HepG2 (cell line): ENCODE measurements around the gene LTB4R. TPM values are rescaled to one million over a fixed set of nuclear protein-coding genes. Genes with fewer than 3 reads are reported as not detected.

Source experiments
- ADNP ChIP-seq: sonication (generic); formaldehyde crosslinking; IDR thresholded peaks from 2 replicates; pipeline ENCODE4 v1.4.0; 2020; ENCODE audit warnings: missing genetic modification reagents
- DBP ChIP-seq: sonication (generic); formaldehyde crosslinking; IDR thresholded peaks from 2 replicates; pipeline ENCODE4 v1.4.0; 2020; ENCODE audit warnings: missing genetic modification reagents; ENCODE audit errors: not compliant biosample characterization
- HES4 ChIP-seq: sonication (generic); formaldehyde crosslinking; IDR thresholded peaks from 2 replicates; pipeline ENCODE4 v1.9.0; 2021; ENCODE audit warnings: mild to moderate bottlenecking, missing genetic modification reagents, borderline replicate concordance
- RBM22 ChIP-seq: fragments of 200-400 bp; formaldehyde crosslinking; optimal IDR thresholded peaks from 2 replicates; pipeline ENCODE3; 2017; ENCODE audit warnings: mild to moderate bottlenecking, low read length, moderate library complexity
- RORA ChIP-seq: sonication (generic); formaldehyde crosslinking; IDR thresholded peaks from 2 replicates; pipeline ENCODE4 v1.5.0; 2020; ENCODE audit warnings: mild to moderate bottlenecking, missing genetic modification reagents, moderate library complexity
- SMAD9 ChIP-seq: sonication (generic); formaldehyde crosslinking; IDR thresholded peaks from 2 replicates; pipeline ENCODE4 v1.5.1; 2020; ENCODE audit warnings: mild to moderate bottlenecking, missing genetic modification reagents
- SRSF4 ChIP-seq: fragments of 200-400 bp; formaldehyde crosslinking; IDR thresholded peaks from one replicate; pipeline ENCODE4 v1.6.1; 2018; ENCODE audit warnings: mild to moderate bottlenecking, low read depth, low read length, moderate library complexity; ENCODE audit not compliant: poor library complexity, severe bottlenecking
- ZNF121 ChIP-seq: sonication (generic); formaldehyde crosslinking; IDR thresholded peaks from 2 replicates; pipeline ENCODE4 v1.5.0; 2020; ENCODE audit warnings: mild to moderate bottlenecking, missing genetic modification reagents
- ZNF33A ChIP-seq: sonication (generic); formaldehyde crosslinking; IDR thresholded peaks from 2 replicates; pipeline ENCODE4 v1.5.1; 2020; ENCODE audit warnings: missing genetic modification reagents, mild to moderate bottlenecking, moderate library complexity, borderline replicate concordance
- ZNF597 ChIP-seq: sonication (generic); formaldehyde crosslinking; IDR thresholded peaks from 2 replicates; pipeline ENCODE4 v1.5.0; 2020; ENCODE audit warnings: missing genetic modification reagents
- ZNF646 ChIP-seq: sonication (generic); formaldehyde crosslinking; IDR thresholded peaks from 2 replicates; pipeline ENCODE4 v1.9.0; 2021; ENCODE audit warnings: mild to moderate bottlenecking, missing genetic modification reagents
- polyA plus RNA-seq, 8 experiments: library from polyadenylated mRNA; depleted of rRNA in 3 of 8; stranded (reverse) in 7 of 8; unstranded in 1 of 8; fragments of >200 nt; fragmentation: Illumina TruSeq in 4 of 8; extraction: Trizol in 4 of 8; gene quantifications; 2 replicates each; pipeline versions ENCODE4 v1.2.1 to v1.2.3, GENCODE V29; 2011 to 2016; ENCODE audit warnings: low read depth in 4 of 8, missing spikeins in 1 of 8, mixed read lengths in 1 of 8; ENCODE audit not compliant: insufficient read depth in 1 of 8
- total RNA-seq, 5 experiments: library from RNA; depleted of rRNA; stranded (reverse); fragments of >200 nt; fragmentation: Illumina TruSeq; extraction: Trizol; gene quantifications; 2 replicates each; pipeline ENCODE4 v1.2.3, GENCODE V29; 2016; ENCODE audit warnings: low read depth in 1 of 5
- TF ChIP-seq, protein P1 (sequence below): sonication (generic); formaldehyde crosslinking; IDR thresholded peaks from 2 replicates; pipeline ENCODE4 v1.4.0; 2020; ENCODE audit warnings: missing genetic modification reagents
- TF ChIP-seq, protein P2 (sequence below): sonication (generic); formaldehyde crosslinking; IDR thresholded peaks from 2 replicates; pipeline ENCODE4 v1.4.0; 2020; ENCODE audit warnings: missing genetic modification reagents

The LTB4R gene
- total and polyA plus RNA-seq, 2 of the 13 experiments (the other 11 are each of a cell fraction or from before 2014, with no cell fraction given), result 3.2 to 8.2 TPM

DNA sequence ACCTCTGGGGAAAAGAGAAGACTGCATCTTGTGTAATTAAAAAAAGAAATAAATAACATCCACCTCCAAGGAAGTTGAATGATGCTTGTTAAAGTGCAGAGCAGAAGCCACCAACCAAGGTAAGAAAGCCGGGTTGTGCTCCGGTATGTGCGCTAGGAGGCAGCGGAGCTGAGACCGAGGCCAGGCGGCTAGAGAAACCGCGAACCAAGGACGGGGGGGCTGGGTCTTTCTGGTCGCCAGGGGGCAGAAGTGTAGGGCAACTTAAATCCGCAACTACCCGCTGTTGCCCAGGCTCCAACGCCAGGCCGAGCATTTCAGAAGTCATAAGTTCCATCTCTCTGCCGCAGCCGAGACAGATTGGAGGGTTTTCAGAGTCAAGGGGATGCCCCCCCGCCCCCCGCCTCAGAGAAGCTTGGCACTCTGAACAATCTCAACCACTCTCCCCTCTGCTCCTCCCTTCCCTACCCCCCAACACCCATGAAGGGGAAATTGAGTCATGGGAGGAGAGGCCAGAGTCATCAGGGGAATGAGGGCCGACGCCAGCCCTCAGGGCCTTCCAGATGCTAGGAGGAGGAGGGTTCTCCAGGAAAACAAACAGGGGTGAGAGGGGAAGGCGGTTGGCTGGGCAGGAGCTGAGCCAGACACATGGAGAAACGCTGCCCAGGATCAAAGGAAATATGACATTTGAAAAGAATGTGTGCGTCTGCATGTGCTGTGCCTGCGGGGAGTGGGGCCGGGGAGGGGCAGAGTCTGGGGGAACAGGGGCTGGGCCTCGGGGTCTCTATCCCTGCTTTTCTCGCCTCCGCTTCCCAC, 54.5 kb downstream of the LTB4R start (continued):
- TF ChIP-seq, protein P1, sequence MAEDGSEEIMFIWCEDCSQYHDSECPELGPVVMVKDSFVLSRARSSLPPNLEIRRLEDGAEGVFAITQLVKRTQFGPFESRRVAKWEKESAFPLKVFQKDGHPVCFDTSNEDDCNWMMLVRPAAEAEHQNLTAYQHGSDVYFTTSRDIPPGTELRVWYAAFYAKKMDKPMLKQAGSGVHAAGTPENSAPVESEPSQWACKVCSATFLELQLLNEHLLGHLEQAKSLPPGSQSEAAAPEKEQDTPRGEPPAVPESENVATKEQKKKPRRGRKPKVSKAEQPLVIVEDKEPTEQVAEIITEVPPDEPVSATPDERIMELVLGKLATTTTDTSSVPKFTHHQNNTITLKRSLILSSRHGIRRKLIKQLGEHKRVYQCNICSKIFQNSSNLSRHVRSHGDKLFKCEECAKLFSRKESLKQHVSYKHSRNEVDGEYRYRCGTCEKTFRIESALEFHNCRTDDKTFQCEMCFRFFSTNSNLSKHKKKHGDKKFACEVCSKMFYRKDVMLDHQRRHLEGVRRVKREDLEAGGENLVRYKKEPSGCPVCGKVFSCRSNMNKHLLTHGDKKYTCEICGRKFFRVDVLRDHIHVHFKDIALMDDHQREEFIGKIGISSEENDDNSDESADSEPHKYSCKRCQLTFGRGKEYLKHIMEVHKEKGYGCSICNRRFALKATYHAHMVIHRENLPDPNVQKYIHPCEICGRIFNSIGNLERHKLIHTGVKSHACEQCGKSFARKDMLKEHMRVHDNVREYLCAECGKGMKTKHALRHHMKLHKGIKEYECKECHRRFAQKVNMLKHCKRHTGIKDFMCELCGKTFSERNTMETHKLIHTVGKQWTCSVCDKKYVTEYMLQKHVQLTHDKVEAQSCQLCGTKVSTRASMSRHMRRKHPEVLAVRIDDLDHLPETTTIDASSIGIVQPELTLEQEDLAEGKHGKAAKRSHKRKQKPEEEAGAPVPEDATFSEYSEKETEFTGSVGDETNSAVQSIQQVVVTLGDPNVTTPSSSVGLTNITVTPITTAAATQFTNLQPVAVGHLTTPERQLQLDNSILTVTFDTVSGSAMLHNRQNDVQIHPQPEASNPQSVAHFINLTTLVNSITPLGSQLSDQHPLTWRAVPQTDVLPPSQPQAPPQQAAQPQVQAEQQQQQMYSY (CRISPR knock-in tag), result peak; percentile 92
- TF ChIP-seq SMAD9 (CRISPR knock-in tag), result peak; percentile 93; the same call in 1 of the 2 replicates
- peak; percentile 55; the same call in 1 of the 2 replicates for TF ChIP-seq ZNF597
- TF ChIP-seq ZNF121 (CRISPR knock-in tag), result peak; percentile 62
- TF ChIP-seq RORA (CRISPR knock-in tag), result no peak
- TF ChIP-seq RBM22, result no peak
- peak; percentile 58 for TF ChIP-seq DBP (CRISPR knock-in tag)
- peak; percentile 75 for TF ChIP-seq ADNP
- no peak for TF ChIP-seq SRSF4
- TF ChIP-seq, protein P2, sequence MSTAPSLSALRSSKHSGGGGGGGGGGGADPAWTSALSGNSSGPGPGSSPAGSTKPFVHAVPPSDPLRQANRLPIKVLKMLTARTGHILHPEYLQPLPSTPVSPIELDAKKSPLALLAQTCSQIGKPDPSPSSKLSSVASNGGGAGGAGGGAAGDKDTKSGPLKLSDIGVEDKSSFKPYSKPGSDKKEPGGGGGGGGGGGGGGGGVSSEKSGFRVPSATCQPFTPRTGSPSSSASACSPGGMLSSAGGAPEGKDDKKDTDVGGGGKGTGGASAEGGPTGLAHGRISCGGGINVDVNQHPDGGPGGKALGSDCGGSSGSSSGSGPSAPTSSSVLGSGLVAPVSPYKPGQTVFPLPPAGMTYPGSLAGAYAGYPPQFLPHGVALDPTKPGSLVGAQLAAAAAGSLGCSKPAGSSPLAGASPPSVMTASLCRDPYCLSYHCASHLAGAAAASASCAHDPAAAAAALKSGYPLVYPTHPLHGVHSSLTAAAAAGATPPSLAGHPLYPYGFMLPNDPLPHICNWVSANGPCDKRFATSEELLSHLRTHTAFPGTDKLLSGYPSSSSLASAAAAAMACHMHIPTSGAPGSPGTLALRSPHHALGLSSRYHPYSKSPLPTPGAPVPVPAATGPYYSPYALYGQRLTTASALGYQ (CRISPR knock-in tag), result 0 out of 2 replicates have a peak, but pooled peaks have one; percentile 58
- no peak for TF ChIP-seq ZNF33A (CRISPR knock-in tag)
- no peak; the same call in 1 of the 2 replicates for TF ChIP-seq HES4 (CRISPR knock-in tag)
- TF ChIP-seq ZNF646 (CRISPR knock-in tag), result no peak
